CD14-positive monocyte (primary cell): ENCODE data around the gene KCNK3. TPM values are rescaled to one million over a fixed set of nuclear protein-coding genes. Genes with fewer than 3 reads are reported as not detected.

ENCODE experiments used
- DNase-seq, 3 donors: peaks; one replicate each; pipeline ENCODE4 v3.0.0-alpha.2; 2011 to 2022
- H2AFZ ChIP-seq: 2 replicates; pipeline ENCODE4 v1.6.0; 2012; ENCODE audit warnings: mild to moderate bottlenecking, low read depth, low read length, inconsistent platforms; ENCODE audit not compliant: insufficient read depth, poor library complexity, severe bottlenecking
- H3K27ac ChIP-seq, 2 donors: 1 replicate in 1 of 2; 2 replicates in 1 of 2; pipeline ENCODE4 v1.5.1; 2012 to 2013; ENCODE audit warnings: low read length in 2 of 2, control low read depth in 1 of 2, inconsistent platforms in 1 of 2, low read depth in 1 of 2, mild to moderate bottlenecking in 1 of 2
- H3K27me3 ChIP-seq, 2 donors: one replicate each; pipeline versions ENCODE4 v1.6.0 to v1.6.1; 2011 to 2013; ENCODE audit warnings: low read length in 2 of 2; ENCODE audit not compliant: control insufficient read depth in 2 of 2, insufficient read depth in 2 of 2
- H3K36me3 ChIP-seq, 2 donors: replicated peaks in 1 of 2; 1 replicate in 1 of 2; 2 replicates in 1 of 2; pipeline versions ENCODE4 v1.5.1 to v1.6.1; 2012 to 2013; ENCODE audit warnings: low read length in 2 of 2, control low read depth in 1 of 2, inconsistent platforms in 1 of 2, mild to moderate bottlenecking in 1 of 2; ENCODE audit not compliant: insufficient read depth in 2 of 2, control insufficient read depth in 1 of 2
- H3K4me1 ChIP-seq, 2 donors: 1 replicate in 1 of 2; 2 replicates in 1 of 2; pipeline versions ENCODE4 v1.5.1 to v1.6.1; 2012 to 2013; ENCODE audit warnings: low read length in 2 of 2, control low read depth in 1 of 2, inconsistent platforms in 1 of 2, mild to moderate bottlenecking in 1 of 2, moderate library complexity in 1 of 2; ENCODE audit not compliant: insufficient read depth in 2 of 2, control insufficient read depth in 1 of 2
- H3K4me2 ChIP-seq: replicated peaks from 2 replicates; pipeline ENCODE3; 2012; ENCODE audit warnings: low read length, moderate library complexity, mild to moderate bottlenecking; ENCODE audit not compliant: poor library complexity, severe bottlenecking; ENCODE audit errors: extremely low read depth
- H3K4me3 ChIP-seq, 3 experiments: fragments of 200-600 bp in 1 of 3; sonication (generic) in 1 of 3; replicated peaks in 1 of 3; 1 replicate in 2 of 3; 2 replicates in 1 of 3; pipeline ENCODE4 v1.5.1; 2011 to 2013; ENCODE audit warnings: low read length in 3 of 3, mild to moderate bottlenecking in 3 of 3, control low read depth in 2 of 3, low read depth in 2 of 3, inconsistent platforms in 1 of 3, moderate library complexity in 1 of 3
- H3K79me2 ChIP-seq: 2 replicates; pipeline ENCODE4 v1.6.0; 2012; ENCODE audit warnings: mild to moderate bottlenecking, control low read depth, inconsistent platforms, low read length, moderate library complexity; ENCODE audit not compliant: insufficient read depth
- H3K9ac ChIP-seq: 2 replicates; pipeline ENCODE4 v1.6.0; 2017; ENCODE audit warnings: low read length, mild to moderate bottlenecking; ENCODE audit not compliant: insufficient read depth, poor library complexity, severe bottlenecking
- H3K9me3 ChIP-seq, 2 donors: replicated peaks in 1 of 2; 1 replicate in 1 of 2; 2 replicates in 1 of 2; pipeline versions ENCODE4 v1.5.1 to v1.6.1; 2012 to 2013; ENCODE audit warnings: low read length in 2 of 2, control low read depth in 1 of 2; ENCODE audit not compliant: control insufficient read depth in 1 of 2, insufficient read depth in 1 of 2
- H4K20me1 ChIP-seq: 2 replicates; pipeline ENCODE4 v1.6.0; 2012; ENCODE audit warnings: mild to moderate bottlenecking, low read length, control low read depth, moderate library complexity; ENCODE audit not compliant: insufficient read depth
- H3K27ac Mint-ChIP-seq, 7 donors: one replicate each; pipeline ENCODE4 v1.8.0; 2020; ENCODE audit warnings: mild to moderate bottlenecking in 7 of 7, mixed read lengths in 7 of 7, moderate library complexity in 6 of 7, inconsistent platforms in 2 of 7
- H3K27me3 Mint-ChIP-seq, 3 donors: one replicate each; pipeline ENCODE4 v1.8.0; 2021 to 2022; ENCODE audit warnings: low read depth in 3 of 3, mild to moderate bottlenecking in 3 of 3, mixed read lengths in 3 of 3, moderate library complexity in 3 of 3, inconsistent platforms in 1 of 3
- H3K36me3 Mint-ChIP-seq, 2 donors: one replicate each; pipeline ENCODE4 v1.8.0; 2020; ENCODE audit warnings: mixed read lengths in 2 of 2, inconsistent platforms in 1 of 2, mild to moderate bottlenecking in 1 of 2
- H3K4me1 Mint-ChIP-seq: one replicate; pipeline ENCODE4 v1.8.0; 2020; ENCODE audit warnings: mild to moderate bottlenecking, mixed read lengths
- H3K4me3 Mint-ChIP-seq, 2 donors: one replicate each; pipeline ENCODE4 v1.8.0; 2020; ENCODE audit warnings: mild to moderate bottlenecking in 2 of 2, mixed read lengths in 2 of 2, moderate library complexity in 1 of 2
- H3K9me3 Mint-ChIP-seq, 7 donors: one replicate each; pipeline ENCODE4 v1.8.0; 2020 to 2022; ENCODE audit warnings: mixed read lengths in 7 of 7, mild to moderate bottlenecking in 6 of 7, moderate library complexity in 6 of 7, inconsistent platforms in 2 of 7
- CTCF ChIP-seq: fragments of 200-600 bp; IDR thresholded peaks from one replicate; pipeline ENCODE4 v1.8.0; 2022; ENCODE audit warnings: antibody characterized with exemption, mild to moderate bottlenecking
- WGBS: methylation state at CpG from one replicate; pipeline ENCODE4 v1.1.5; 2013; ENCODE audit warnings: missing lambda C conversion rate; ENCODE audit not compliant: insufficient coverage; 5-methylcytosine and 5-hydroxymethylcytosine counted together
- intact Hi-C, 2 donors: fragments of 100-400 bp; cut with micrococcal nuclease; formaldehyde crosslinking; loops; one replicate each; pipeline versions ENCODE4 v1.15.0 to v1.15.1; 2023
- polyA plus RNA-seq, 3 donors: library from polyadenylated mRNA; depleted of rRNA in 1 of 3; unstranded in 2 of 3; stranded (reverse) in 1 of 3; fragments of 300-500 nt in 2 of 3; fragments of >200 nt in 1 of 3; fragmentation: Illumina TruSeq in 2 of 3; gene quantifications; 1 replicate in 2 of 3; 2 replicates in 1 of 3; pipeline ENCODE4 v1.2.3, GENCODE V29; 2012 to 2021

KCNK3 gene
- polyA plus RNA-seq, 3 donors, result not detected

GRCh38 chr2:26675651-26676255 lies 16.8 kb upstream of the KCNK3 start:
- no peaks in the 10 kb centered on the region for H4K20me1 ChIP-seq
- H3K4me3 ChIP-seq, result no peak overlapping the region
- no peak overlapping the region for H3K4me2 ChIP-seq
- H3K79me2 ChIP-seq, result no peaks in the 10 kb centered on the region
- H3K27me3 ChIP-seq, result no peaks in the 10 kb centered on the region
- H3K36me3 ChIP-seq, result no peaks in the 10 kb centered on the region
- no peaks in the 10 kb centered on the region for H3K36me3 Mint-ChIP-seq
- intact Hi-C loops, result no loop called here
- H3K4me3 Mint-ChIP-seq, result no peak overlapping the region
- peaks cover 0 to 6% (median 0%) of the 10 kb centered on the region in 7 donors for H3K9me3 Mint-ChIP-seq
- DNase-seq, result no peak
- WGBS, result 95% methylated on average over 5 of the region's 6 CpGs
- no peak overlapping the region for H3K9ac ChIP-seq
- H3K27ac Mint-ChIP-seq, result no peak overlapping the region
- no peaks in the 10 kb centered on the region for H3K9me3 ChIP-seq
- H3K4me1 Mint-ChIP-seq, result peaks cover 1% of the 10 kb centered on the region
- H3K4me1 ChIP-seq, result no peaks in the 10 kb centered on the region
- H2AFZ ChIP-seq, result no peak overlapping the region
- no peak overlapping the region for H3K27ac ChIP-seq
- no peak for TF ChIP-seq CTCF
- peaks cover 9 to 16% (median 10%) of the 10 kb centered on the region in 3 donors for H3K27me3 Mint-ChIP-seq

DNA sequence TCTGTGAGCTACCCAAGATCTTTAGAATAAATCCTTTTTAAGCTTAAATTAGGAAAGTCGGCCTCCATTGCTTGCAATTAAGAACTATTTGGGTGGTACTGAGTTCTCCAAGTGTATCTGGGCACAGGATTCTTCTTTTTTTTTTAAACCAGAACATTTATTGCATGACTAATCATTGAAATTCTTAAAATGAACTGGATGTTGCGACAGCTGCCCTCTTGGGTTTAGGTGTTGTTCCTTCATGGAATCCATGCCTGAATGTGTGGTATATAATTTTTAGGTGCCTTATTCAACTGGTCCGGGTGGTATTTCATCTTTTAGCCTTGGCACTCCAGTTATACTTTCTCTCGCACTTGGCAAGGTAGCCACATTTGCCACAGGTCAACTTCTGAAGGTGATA lies 14.5 kb upstream of the KCNK3 start:
- no peak overlapping the region for H3K4me3 Mint-ChIP-seq
- no peak for DNase-seq
- Histone ChIP-seq H3K4me1 (no peaks in the 10 kb centered on the region), H3K79me2 (no peaks in the 10 kb centered on the region), H3K27me3 (no peaks in the 10 kb centered on the region), H3K9ac (no peak overlapping the region), H3K4me2 (no peak overlapping the region), H4K20me1 (no peaks in the 10 kb centered on the region), H3K36me3 (no peaks in the 10 kb centered on the region), H3K27ac (no peak overlapping the region), H2AFZ (no peak overlapping the region), H3K4me3 (no peak overlapping the region), H3K9me3 (no peaks in the 10 kb centered on the region)
- intact Hi-C loops, result no loop called here
- 90% methylated on average over 3 of the region's 4 CpGs for WGBS
- no peak overlapping the region for H3K27ac Mint-ChIP-seq
- H3K27me3 Mint-ChIP-seq, result peaks cover 8 to 15% (median 10%) of the 10 kb centered on the region in 3 donors
- no peaks in the 10 kb centered on the region for H3K36me3 Mint-ChIP-seq
- H3K4me1 Mint-ChIP-seq, result peaks cover 1% of the 10 kb centered on the region
- peaks cover 0 to 8% (median 0%) of the 10 kb centered on the region in 7 donors for H3K9me3 Mint-ChIP-seq
- TF ChIP-seq CTCF, result no peak
